K562 (cell line): ENCODE results near the gene UBE2J2. TPM values are rescaled to one million over a fixed set of nuclear protein-coding genes. Genes with fewer than 3 reads are reported as not detected.
A peak's percentile ranks its signal among the peaks of the same experiment; 100 is the strongest.

ENCODE experiments used
- CEBPB ChIP-seq: fragments of 450-650 bp; IDR thresholded peaks from 2 replicates; pipeline ENCODE4 v1.6.1; 2016; ENCODE audit warnings: missing genetic modification characterization, missing compliant biosample characterization
- CHD4 ChIP-seq: fragments of 200-600 bp; sonication (generic); IDR thresholded peaks from 3 replicates; pipeline ENCODE4 v1.6.1; 2012; ENCODE audit warnings: low read depth, mild to moderate bottlenecking, mixed read lengths, low read length, inconsistent platforms; ENCODE audit not compliant: insufficient read depth, insufficient replicate concordance, poor library complexity, severe bottlenecking
- CTBP1 ChIP-seq: fragments of 450-650 bp; IDR thresholded peaks from 2 replicates; pipeline ENCODE4 v1.6.1; 2016; ENCODE audit warnings: borderline replicate concordance
- FIP1L1 ChIP-seq: fragments of 200-400 bp; formaldehyde crosslinking; IDR thresholded peaks from 2 replicates; pipeline ENCODE4 v1.6.1; 2018; ENCODE audit warnings: mild to moderate bottlenecking, low read depth, low read length; ENCODE audit not compliant: poor library complexity, severe bottlenecking
- FOSL1 ChIP-seq: fragments of 200-800 bp; sonication (Bioruptor generic); conservative IDR thresholded peaks from 2 replicates; pipeline ENCODE4 v1.6.1; 2016; ENCODE audit warnings: missing genetic modification characterization, missing compliant biosample characterization
- GATAD2A ChIP-seq: fragments of 450-650 bp; IDR thresholded peaks from 2 replicates; pipeline ENCODE4 v1.6.1; 2017
- IRF1 ChIP-seq: sonication (generic); formaldehyde crosslinking; IDR thresholded peaks from 2 replicates; pipeline ENCODE4 v1.8.0; 2022; ENCODE audit warnings: missing genetic modification reagents, mild to moderate bottlenecking, borderline replicate concordance
- KAT7 ChIP-seq: sonication (generic); formaldehyde crosslinking; IDR thresholded peaks from 2 replicates; pipeline ENCODE4 v1.8.0; 2022; ENCODE audit warnings: missing genetic modification reagents, mild to moderate bottlenecking, borderline replicate concordance
- KDM1A ChIP-seq, 2 experiments: fragments of 450-650 bp; IDR thresholded peaks; 2 replicates each; pipeline ENCODE4 v1.6.1; 2016; ENCODE audit warnings: mild to moderate bottlenecking in 2 of 2
- KDM5B ChIP-seq: fragments of 200-600 bp; sonication (generic); IDR thresholded peaks from 2 replicates; pipeline ENCODE4 v1.6.1; 2012; ENCODE audit warnings: low read depth, mild to moderate bottlenecking, moderate library complexity, low read length, control low read depth, inconsistent platforms; ENCODE audit not compliant: insufficient replicate concordance
- MEF2A ChIP-seq: IDR thresholded peaks from 2 replicates; pipeline ENCODE4 v1.6.1; 2011; ENCODE audit warnings: low read depth, mild to moderate bottlenecking, low read length, moderate library complexity; ENCODE audit not compliant: control insufficient read depth
- NFE2 ChIP-seq: IDR thresholded peaks from 2 replicates; pipeline ENCODE4 v1.6.1; 2014; ENCODE audit warnings: antibody characterized with exemption, low read depth
- PKNOX1 ChIP-seq: fragments of 450-650 bp; IDR thresholded peaks from 2 replicates; pipeline ENCODE4 v1.6.1; 2016
- PYGO2 ChIP-seq: fragments of 450-650 bp; IDR thresholded peaks from 2 replicates; pipeline ENCODE4 v1.6.1; 2016; ENCODE audit warnings: mild to moderate bottlenecking, missing genetic modification characterization, moderate library complexity, missing compliant biosample characterization
- SNRNP70 ChIP-seq: fragments of 200-400 bp; formaldehyde crosslinking; optimal IDR thresholded peaks from 2 replicates; pipeline ENCODE3; 2017; ENCODE audit warnings: low read depth, low read length
- VEZF1 ChIP-seq: fragments of 200-800 bp; sonication (Bioruptor generic); IDR thresholded peaks from 2 replicates; pipeline ENCODE4 v1.6.1; 2017; ENCODE audit warnings: missing genetic modification characterization, missing compliant biosample characterization
- WHSC1 ChIP-seq: IDR thresholded peaks from one replicate; pipeline ENCODE4 v1.6.1; 2012; ENCODE audit warnings: low read length, control low read depth, inconsistent platforms
- ZNF124 ChIP-seq: sonication (generic); formaldehyde crosslinking; IDR thresholded peaks from 2 replicates; pipeline ENCODE4 v1.8.1; 2022; ENCODE audit warnings: missing genetic modification reagents
- ZNF197 ChIP-seq: fragments of 200-800 bp; sonication (Bioruptor generic); IDR thresholded peaks from 2 replicates; pipeline ENCODE4 v1.6.1; 2016; ENCODE audit warnings: low read depth, missing genetic modification characterization, missing compliant biosample characterization
- ZNF23 ChIP-seq: fragments of 250-450 bp; sonication (Bioruptor Pico); IDR thresholded peaks from 2 replicates; pipeline ENCODE4 v1.4.0; 2020; ENCODE audit warnings: mild to moderate bottlenecking
- ZNF277 ChIP-seq: fragments of 250-450 bp; sonication (Bioruptor Pico); IDR thresholded peaks from 2 replicates; pipeline ENCODE4 v1.8.0; 2022; ENCODE audit warnings: inconsistent platforms, mild to moderate bottlenecking, moderate library complexity, borderline replicate concordance
- ZNF282 ChIP-seq: sonication (generic); formaldehyde crosslinking; IDR thresholded peaks from 2 replicates; pipeline ENCODE4 v1.8.1; 2023; ENCODE audit warnings: missing genetic modification reagents
- ZNF561 ChIP-seq: fragments of 450-650 bp; formaldehyde crosslinking; conservative IDR thresholded peaks from 2 replicates; pipeline ENCODE4 v1.4.0; 2020; ENCODE audit warnings: mild to moderate bottlenecking, moderate library complexity
- polyA plus RNA-seq, 8 experiments: library from polyadenylated mRNA; depleted of rRNA in 4 of 8; stranded (reverse) in 5 of 8; unstranded in 3 of 8; fragments of >200 nt; fragmentation: Nextera tagmentation in 2 of 8; fragmentation: Illumina TruSeq in 1 of 8; extraction: Ambion mirVana in 2 of 8; extraction: Trizol in 1 of 8; gene quantifications; 2 replicates each; pipeline versions ENCODE4 v1.2.1 to v1.2.3, GENCODE V29; 2011 to 2014; ENCODE audit warnings: inconsistent platforms in 1 of 8, missing spikeins in 1 of 8
- total RNA-seq, 7 experiments: library from RNA; depleted of rRNA in 6 of 7; stranded (reverse); fragments of >200 nt in 6 of 7; fragmentation: Illumina TruSeq in 2 of 7; extraction: Trizol in 2 of 7; gene quantifications; 2 replicates each; pipeline versions ENCODE4 v1.2.1 to v1.2.3, GENCODE V29; 2011 to 2021; ENCODE audit warnings: low replicate concordance in 1 of 7

Gene UBE2J2
- total and polyA plus RNA-seq, 9 of the 15 experiments (the other 6 are each of a cell fraction or from before 2014, with no cell fraction given) = 0.93 to 112 (median 75.5) TPM

- peak; percentile 100 for TF ChIP-seq CTBP1
- no peak for TF ChIP-seq NFE2
- no peak for TF ChIP-seq WHSC1
- no peak for TF ChIP-seq ZNF197 (CRISPR knock-in tag)
- no peak for TF ChIP-seq CHD4
- peak; percentile 97 for TF ChIP-seq FIP1L1
- peak; percentile 58 for TF ChIP-seq KDM5B
- TF ChIP-seq PYGO2 = no peak
- peak; percentile 99 for TF ChIP-seq VEZF1 (CRISPR knock-in tag)
- no peak for TF ChIP-seq SNRNP70
- TF ChIP-seq IRF1 (CRISPR knock-in tag) = 0 out of 2 replicates have a peak, but pooled peaks have one; percentile 36
- TF ChIP-seq ZNF277 (CRISPR knock-in tag) = no peak
- no peak for TF ChIP-seq GATAD2A
- peak; percentile 100 for TF ChIP-seq CEBPB (tag)
- no peak; the same call in 1 of the 2 replicates for TF ChIP-seq KAT7 (CRISPR knock-in tag)
- TF ChIP-seq ZNF23 (CRISPR knock-in tag) = no peak
- TF ChIP-seq MEF2A = no peak
- TF ChIP-seq ZNF561 (CRISPR knock-in tag) = no peak
- no peak for TF ChIP-seq KDM1A (IDR thresholded peaks at IDR 0.05)
- peak; percentile 80; the same call in 1 of the 2 replicates for TF ChIP-seq ZNF282
- TF ChIP-seq ZNF124 = no peak
- TF ChIP-seq PKNOX1 = peak; percentile 23; the same call in 1 of the 2 replicates
- TF ChIP-seq FOSL1 (tag) = peak; percentile 63; the same call in 1 of the 2 replicates
Observed at GRCh38 chr1:1307923-1308755, 34.5 kb upstream of the UBE2J2 start, which contains the start of the genes ACAP3 and PUSL1 (continued).
